G401 (cell line): ENCODE data around the gene DAB2IP. TPM values are rescaled to one million over a fixed set of nuclear protein-coding genes. Genes with fewer than 3 reads are reported as not detected.

Source experiments
- DNase-seq: peaks from one replicate; pipeline ENCODE4 v3.0.0-alpha.2; 2015; ENCODE audit warnings: low spot score
- in situ Hi-C: cut with HindIII; loops from 2 replicates; pipeline ENCODE4 v1.10.0; 2016; ENCODE audit warnings: low sequenced_read_pairs, mixed read lengths
- total RNA-seq: library from RNA; depleted of rRNA; stranded (reverse); fragments of >200 nt; shearing (Covaris generic); gene quantifications from 2 replicates; pipeline ENCODE4 v1.2.3, GENCODE V29; 2014

Gene DAB2IP
- total RNA-seq, 1 experiment from 2014 or later: 44.9 TPM

GRCh38 chr9:121763131-121763530, 111.7 kb downstream of the DAB2IP start:
- DNase-seq: no peak
- in situ Hi-C loops: no loop called here

DNA sequence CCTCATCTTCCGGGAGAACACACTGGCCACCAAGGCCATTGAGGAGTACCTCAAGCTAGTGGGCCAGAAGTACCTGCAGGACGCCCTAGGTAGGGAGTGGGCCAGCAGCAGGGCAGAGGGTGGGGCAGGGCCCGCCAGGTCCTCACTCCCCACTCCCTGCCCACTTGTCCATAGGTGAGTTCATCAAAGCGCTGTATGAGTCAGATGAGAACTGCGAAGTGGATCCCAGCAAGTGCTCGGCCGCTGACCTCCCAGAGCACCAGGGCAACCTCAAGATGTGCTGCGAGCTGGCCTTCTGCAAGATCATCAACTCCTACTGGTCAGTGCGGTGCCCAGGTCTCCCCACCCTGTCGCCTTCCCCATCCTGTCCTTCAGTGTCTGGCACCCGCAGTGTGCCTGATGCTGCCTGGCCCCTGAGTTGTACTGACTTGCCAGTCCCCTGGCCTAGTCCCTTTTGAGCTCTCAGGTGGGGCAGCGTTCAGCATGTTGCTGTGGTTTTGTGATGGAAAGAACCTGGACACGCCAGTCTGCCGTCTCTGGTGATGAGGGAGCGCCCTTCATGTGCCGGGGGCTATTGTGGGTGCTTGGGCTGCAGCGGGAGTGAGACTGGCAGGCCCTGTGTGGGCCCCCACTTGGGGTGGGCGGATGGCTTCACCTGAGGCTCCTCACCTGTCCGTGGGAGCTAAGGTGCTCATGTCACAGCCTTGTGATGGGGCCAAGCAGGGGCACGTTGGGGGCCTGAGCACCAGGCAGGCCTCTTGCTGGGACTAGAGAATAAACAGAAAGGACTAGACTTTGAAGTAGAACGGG, 112.3 kb downstream of the DAB2IP start:
- DNase-seq: peak; percentile 58
- in situ Hi-C loops: no loop called here

- in situ Hi-C loops: no loop called here
Observed at GRCh38 chr9:121764371-121764730, 112.9 kb downstream of the DAB2IP start.

GRCh38 chr9:121765021-121765950, 113.9 kb downstream of the DAB2IP start:
- peak; percentile 86 for DNase-seq
- in situ Hi-C loops: no loop called here

More at GRCh38 chr9:121764371-121764730, 112.9 kb downstream of the DAB2IP start:
- DNase-seq: no peak

- no peak for DNase-seq
- in situ Hi-C loops: no loop called here
Observed at GRCh38 chr9:121766081-121766683, 114.7 kb downstream of the DAB2IP start.

GRCh38 chr9:121767171-121767769, 115.8 kb downstream of the DAB2IP start:
- no peak for DNase-seq
- in situ Hi-C loops: no loop called here

DNA sequence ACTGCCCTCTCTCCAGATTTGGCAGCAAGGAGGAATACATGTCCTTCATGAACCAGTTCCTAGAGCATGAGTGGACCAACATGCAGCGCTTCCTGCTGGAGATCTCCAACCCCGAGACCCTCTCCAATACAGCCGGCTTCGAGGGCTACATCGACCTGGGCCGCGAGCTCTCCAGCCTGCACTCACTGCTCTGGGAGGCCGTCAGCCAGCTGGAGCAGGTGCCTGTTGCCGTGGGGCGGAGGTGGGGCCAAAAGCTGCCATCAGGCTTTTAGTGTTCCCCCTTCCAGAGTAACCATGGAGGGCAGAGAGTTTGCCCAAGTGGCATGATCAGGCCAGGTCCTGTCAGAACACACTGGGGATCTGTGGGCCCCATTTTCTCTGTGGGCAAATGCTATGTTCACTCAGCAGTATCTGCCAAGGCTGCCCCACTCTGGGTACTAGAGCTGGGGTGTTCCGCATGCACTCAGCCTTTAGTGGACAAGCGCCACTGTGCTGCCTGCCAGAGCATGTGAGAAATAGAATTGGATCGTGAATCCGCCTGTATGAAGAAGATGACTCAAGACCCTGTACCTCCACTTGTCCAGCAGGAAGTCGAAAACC, 117.1 kb downstream of the DAB2IP start:
- DNase-seq: peak; percentile 69
- in situ Hi-C loops: no loop called here

DNA sequence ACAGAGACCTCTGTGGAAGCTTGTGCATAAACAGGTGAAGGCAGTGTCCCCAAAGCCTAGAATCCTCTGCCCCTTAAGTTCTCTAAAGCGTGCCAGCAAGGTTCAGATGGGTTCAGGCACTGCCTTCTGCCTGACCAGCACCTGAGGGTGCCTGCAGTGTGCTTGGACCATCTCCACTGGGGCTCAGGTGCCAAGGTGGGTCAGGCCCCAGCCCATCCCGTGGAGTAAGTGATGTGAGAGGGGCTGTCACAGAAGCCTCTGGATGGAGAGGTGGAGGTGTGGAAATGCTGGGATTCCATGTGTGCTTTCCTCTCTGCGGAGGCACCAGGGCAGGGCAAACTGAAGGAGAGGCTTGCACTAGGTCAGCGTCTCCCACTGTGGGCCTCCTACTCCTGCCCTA, 118.5 kb downstream of the DAB2IP start:
- no peak for DNase-seq
- in situ Hi-C loops: no loop called here

DNA sequence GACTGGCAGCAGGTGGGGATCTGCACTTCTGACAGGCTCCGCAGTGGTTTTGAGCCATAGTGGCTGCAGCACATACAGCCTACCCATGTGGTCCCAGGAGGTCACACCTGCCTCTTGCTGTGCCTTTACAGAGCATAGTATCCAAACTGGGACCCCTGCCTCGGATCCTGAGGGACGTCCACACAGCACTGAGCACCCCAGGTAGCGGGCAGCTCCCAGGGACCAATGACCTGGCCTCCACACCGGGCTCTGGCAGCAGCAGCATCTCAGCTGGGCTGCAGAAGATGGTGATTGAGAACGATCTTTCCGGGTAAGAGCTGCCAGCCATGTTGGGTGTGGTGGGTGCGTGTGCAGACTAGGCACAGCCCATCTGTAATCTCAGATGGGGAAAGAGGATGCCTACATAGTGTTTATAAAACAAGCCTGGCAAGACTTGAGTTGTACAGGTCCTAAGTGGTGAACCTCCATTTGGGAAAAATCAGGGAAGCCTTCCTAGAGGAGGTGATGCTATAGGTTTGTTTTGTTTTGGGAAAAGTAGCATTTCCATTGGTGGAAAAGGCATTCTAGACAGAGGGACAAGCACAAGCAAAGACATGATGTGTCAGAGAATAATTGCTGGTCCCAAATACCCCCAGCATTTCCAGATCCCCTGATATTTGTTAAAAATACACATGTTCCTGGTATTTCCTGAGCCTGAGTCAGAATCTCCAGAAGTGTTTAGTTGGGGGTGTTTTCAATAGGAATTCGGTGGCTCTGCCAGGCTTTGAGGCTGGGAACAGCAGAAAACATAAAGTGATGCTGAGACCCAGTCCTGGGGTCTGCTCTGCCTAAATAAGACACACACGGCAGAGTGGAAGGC, 119.2 kb downstream of the DAB2IP start:
- DNase-seq: no peak
- in situ Hi-C loops: no loop called here

- in situ Hi-C loops: no loop called here
Observed at GRCh38 chr9:121771418-121771817, 120.0 kb downstream of the DAB2IP start.

DNA sequence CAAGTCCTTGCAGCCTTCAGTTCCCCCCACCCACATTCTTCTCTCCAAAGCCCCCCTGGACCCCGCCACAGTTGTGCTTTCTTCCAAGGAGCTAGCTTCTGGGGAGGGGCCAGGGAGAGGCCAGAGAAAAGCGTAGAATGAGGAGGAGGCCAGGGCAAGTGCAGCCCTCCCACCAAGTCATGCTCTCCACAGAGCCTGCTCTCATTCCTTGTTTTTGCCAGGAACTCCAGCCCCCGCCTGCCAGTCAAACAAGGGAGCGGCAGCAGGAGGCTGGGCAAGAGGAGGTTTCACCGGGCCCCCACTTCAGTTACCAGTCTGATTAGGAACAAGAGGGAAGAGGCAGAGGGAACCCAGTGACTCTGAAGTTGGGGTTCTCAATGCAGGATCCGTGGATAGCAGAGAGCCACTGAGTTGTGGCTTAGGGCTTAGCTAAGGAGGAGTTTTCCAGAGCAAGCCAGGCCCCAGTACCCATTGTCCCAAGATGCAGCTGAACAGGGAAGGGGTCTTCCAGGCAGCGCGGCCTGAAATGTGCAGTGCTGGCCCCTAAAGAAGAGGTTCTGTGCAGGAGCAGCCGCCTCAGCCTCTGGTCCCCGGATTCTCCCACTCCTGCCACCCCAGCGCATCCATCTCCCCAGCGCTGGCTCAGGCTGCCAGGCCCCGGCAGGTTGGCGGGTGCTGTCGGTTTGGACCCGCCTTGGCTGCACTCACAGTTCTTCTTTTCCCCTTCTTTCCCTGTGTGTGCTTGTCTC, 120.6 kb downstream of the DAB2IP start:
- in situ Hi-C loops: no loop called here
- DNase-seq: no peak

More at GRCh38 chr9:121771418-121771817, 120.0 kb downstream of the DAB2IP start:
- no peak for DNase-seq

DNA sequence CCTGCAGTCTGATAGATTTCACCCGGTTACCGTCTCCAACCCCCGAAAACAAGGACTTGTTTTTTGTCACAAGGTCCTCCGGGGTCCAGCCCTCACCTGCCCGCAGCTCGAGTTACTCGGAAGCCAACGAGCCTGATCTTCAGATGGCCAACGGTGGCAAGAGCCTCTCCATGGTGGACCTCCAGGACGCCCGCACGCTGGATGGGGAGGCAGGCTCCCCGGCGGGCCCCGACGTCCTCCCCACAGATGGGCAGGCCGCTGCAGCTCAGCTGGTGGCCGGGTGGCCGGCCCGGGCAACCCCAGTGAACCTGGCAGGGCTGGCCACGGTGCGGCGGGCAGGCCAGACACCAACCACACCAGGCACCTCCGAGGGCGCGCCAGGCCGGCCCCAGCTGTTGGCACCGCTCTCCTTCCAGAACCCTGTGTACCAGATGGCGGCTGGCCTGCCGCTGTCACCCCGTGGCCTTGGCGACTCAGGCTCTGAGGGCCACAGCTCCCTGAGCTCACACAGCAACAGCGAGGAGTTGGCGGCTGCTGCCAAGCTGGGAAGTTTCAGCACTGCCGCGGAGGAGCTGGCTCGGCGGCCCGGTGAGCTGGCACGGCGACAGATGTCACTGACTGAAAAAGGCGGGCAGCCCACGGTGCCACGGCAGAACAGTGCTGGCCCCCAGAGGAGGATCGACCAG, 121.3 kb downstream of the DAB2IP start:
- DNase-seq: peak; percentile 63
- in situ Hi-C loops: no loop called here

DNA sequence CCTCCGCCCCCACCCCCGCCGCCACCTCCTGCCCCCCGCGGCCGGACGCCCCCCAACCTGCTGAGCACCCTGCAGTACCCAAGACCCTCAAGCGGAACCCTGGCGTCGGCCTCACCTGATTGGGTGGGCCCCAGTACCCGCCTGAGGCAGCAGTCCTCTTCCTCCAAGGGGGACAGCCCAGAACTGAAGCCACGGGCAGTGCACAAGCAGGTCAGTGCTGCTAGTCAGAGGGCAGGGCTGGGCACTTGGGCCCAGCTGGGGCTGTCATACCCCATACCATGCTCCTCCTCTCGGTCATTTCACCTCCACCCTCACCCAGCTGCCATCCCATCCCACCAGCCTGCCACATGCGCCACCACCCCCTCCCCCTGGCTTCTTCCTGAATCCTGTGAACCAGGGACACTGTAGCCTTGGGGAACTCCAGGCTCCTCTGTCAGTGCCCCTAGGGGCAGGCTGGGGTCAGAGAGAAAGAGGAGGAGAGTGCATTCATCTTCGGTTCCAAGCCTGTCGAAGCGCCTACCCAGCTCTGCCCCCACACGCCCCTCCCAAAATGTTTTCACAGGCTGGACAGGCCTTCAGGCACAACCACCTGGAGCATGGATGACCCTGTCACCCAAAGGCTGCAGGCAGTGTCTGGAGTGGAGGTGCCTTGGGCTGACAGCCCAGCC, 122.0 kb downstream of the DAB2IP start:
- in situ Hi-C loops: no loop called here
- no peak for DNase-seq

DNA sequence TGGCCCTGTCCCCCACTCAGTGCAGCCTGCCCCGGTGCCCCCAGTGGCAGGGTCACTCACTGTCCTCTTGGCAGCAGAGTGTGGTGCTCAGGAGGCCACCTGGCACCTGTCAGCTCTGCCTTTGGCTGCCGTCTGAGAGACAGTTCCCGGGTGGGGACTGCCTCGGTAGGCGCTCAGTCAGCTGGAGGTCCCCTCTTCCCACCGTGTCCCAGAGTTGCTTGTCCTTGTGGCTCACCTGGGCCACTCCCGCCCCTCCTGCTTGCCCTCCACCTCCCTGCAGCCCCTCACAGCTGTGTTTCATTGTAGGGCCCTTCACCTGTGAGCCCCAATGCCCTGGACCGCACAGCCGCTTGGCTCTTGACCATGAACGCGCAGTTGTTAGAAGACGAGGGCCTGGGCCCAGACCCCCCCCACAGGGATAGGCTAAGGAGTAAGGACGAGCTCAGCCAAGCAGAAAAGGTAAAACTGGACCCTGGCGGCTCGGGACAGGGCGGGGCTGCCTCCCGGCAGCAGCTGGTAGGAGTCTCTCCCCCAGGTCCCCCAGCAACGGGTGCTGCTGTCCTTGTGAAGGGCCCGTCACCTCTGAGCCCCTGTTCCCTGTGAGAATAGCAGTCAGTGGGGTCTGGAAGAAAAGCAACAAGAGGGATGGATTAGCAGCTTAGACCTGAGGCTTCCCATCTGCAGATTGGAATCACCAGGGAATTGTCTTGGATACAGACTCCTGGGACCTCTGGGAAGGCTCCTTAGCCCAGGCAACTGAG, 122.7 kb downstream of the DAB2IP start:
- in situ Hi-C loops: no loop called here
- peak; percentile 61 for DNase-seq

- in situ Hi-C loops: no loop called here
- DNase-seq: peak; percentile 96
Observed at GRCh38 chr9:121774715-121775613, 123.5 kb downstream of the DAB2IP start.
